HEK293 (cell line): ENCODE measurements around the gene PCBP3.
A peak's percentile ranks its signal among the peaks of the same experiment; 100 is the strongest.
"Not testable (repeated sequence)": the region's sequence is repeated elsewhere in the genome, so short reads cannot be mapped to it uniquely, and the experiment has no call there.

Experiments
- CTCF ChIA-PET: fragments of 350-600 bp; formaldehyde crosslinking; extraction: SDS; loops from one replicate; lab custom pipeline; 2021; ENCODE audit warnings: antibody characterized with exemption; lab: Yijun Ruan, JAX
- POLR2A ChIA-PET: fragments of 300-600 bp; formaldehyde crosslinking; extraction: SDS; loops from one replicate; lab custom pipeline; 2020; ENCODE audit warnings: antibody characterized with exemption, inconsistent platforms; lab: Yijun Ruan, JAX
- H3K27ac ChIP-seq: fragments of 200-500 bp; sonication (Bioruptor generic); 2 replicates; pipeline ENCODE4 v1.5.1; 2014; ENCODE audit warnings: low read depth, low read length, control low read depth, inconsistent platforms; ENCODE audit errors: extremely low read depth
- H3K36me3 ChIP-seq, 2 experiments: fragments of 200-500 bp in 1 of 2; sonication (Bioruptor generic) in 1 of 2; 1 replicate in 1 of 2; 2 replicates in 1 of 2; pipeline ENCODE4 v1.5.1; 2014 to 2017; ENCODE audit warnings: inconsistent platforms in 2 of 2, low read length in 2 of 2; ENCODE audit not compliant: control insufficient read depth in 2 of 2, insufficient read depth in 1 of 2
- H3K4me1 ChIP-seq: fragments of 200-500 bp; sonication (Bioruptor generic); 2 replicates; pipeline ENCODE4 v1.5.1; 2014; ENCODE audit warnings: mild to moderate bottlenecking, low read length, inconsistent platforms; ENCODE audit not compliant: control insufficient read depth, insufficient read depth
- H3K4me3 ChIP-seq: 2 replicates; pipeline ENCODE4 v1.5.1; 2011; ENCODE audit warnings: low read depth, mild to moderate bottlenecking, control low read depth, low read length, moderate library complexity
- H3K9me3 ChIP-seq: fragments of 200-500 bp; sonication (Bioruptor generic); 2 replicates; pipeline ENCODE4 v1.5.1; 2014; ENCODE audit warnings: low read depth, low read length, inconsistent platforms; ENCODE audit not compliant: control insufficient read depth, insufficient read depth
- BCL11B ChIP-seq: fragments of 450-650 bp; formaldehyde crosslinking; IDR thresholded peaks from 2 replicates; pipeline ENCODE4 v1.5.1; 2016; ENCODE audit warnings: low read depth, missing biosample characterization, missing genetic modification characterization
- EGR2 ChIP-seq: fragments of 450-650 bp; formaldehyde crosslinking; IDR thresholded peaks from 2 replicates; pipeline ENCODE4 v1.5.1; 2016; ENCODE audit warnings: low read depth, missing biosample characterization, missing genetic modification characterization
- KLF7 ChIP-seq: fragments of 450-650 bp; formaldehyde crosslinking; IDR thresholded peaks from 2 replicates; pipeline ENCODE4 v1.5.1; 2016; ENCODE audit warnings: missing biosample characterization, missing genetic modification characterization, borderline replicate concordance
- SCRT1 ChIP-seq: fragments of 450-650 bp; formaldehyde crosslinking; IDR thresholded peaks from 2 replicates; pipeline ENCODE4 v1.5.1; 2016; ENCODE audit warnings: missing biosample characterization, missing genetic modification characterization, borderline replicate concordance
- TCF7L2 ChIP-seq: IDR thresholded peaks from 2 replicates; pipeline ENCODE4 v1.6.1; 2011; ENCODE audit warnings: low read depth, mild to moderate bottlenecking, inconsistent platforms, low read length, moderate library complexity, borderline replicate concordance
- ZFHX2 ChIP-seq: fragments of 450-650 bp; formaldehyde crosslinking; conservative IDR thresholded peaks from 2 replicates; pipeline ENCODE4 v1.5.1; 2016; ENCODE audit warnings: missing biosample characterization, missing genetic modification characterization
- ZNF140 ChIP-seq: fragments of 450-650 bp; formaldehyde crosslinking; IDR thresholded peaks from 2 replicates; pipeline ENCODE4 v1.5.1; 2016; ENCODE audit warnings: missing biosample characterization, missing genetic modification characterization
- ZNF175 ChIP-seq: fragments of 450-650 bp; formaldehyde crosslinking; IDR thresholded peaks from 2 replicates; pipeline ENCODE4 v1.5.1; 2016; ENCODE audit warnings: missing biosample characterization, missing genetic modification characterization
- ZNF223 ChIP-seq: fragments of 450-650 bp; formaldehyde crosslinking; IDR thresholded peaks from 2 replicates; pipeline ENCODE4 v1.5.1; 2016; ENCODE audit warnings: missing biosample characterization, missing genetic modification characterization
- ZNF324 ChIP-seq: fragments of 450-650 bp; formaldehyde crosslinking; IDR thresholded peaks from 2 replicates; pipeline ENCODE4 v1.5.1; 2016; ENCODE audit warnings: missing biosample characterization, missing genetic modification characterization
- ZNF423 ChIP-seq: fragments of 450-650 bp; formaldehyde crosslinking; IDR thresholded peaks from 2 replicates; pipeline ENCODE4 v1.5.1; 2016; ENCODE audit warnings: missing biosample characterization, missing genetic modification characterization
- ZNF610 ChIP-seq: fragments of 450-650 bp; formaldehyde crosslinking; IDR thresholded peaks from 2 replicates; pipeline ENCODE4 v1.5.1; 2016; ENCODE audit warnings: missing biosample characterization, missing genetic modification characterization, borderline replicate concordance
- ZNF677 ChIP-seq: fragments of 450-650 bp; IDR thresholded peaks from 2 replicates; pipeline ENCODE4 v1.5.0; 2018; ENCODE audit warnings: missing biosample characterization, mild to moderate bottlenecking, missing genetic modification characterization, moderate library complexity
- ZNF768 ChIP-seq: fragments of 450-650 bp; formaldehyde crosslinking; IDR thresholded peaks from 2 replicates; pipeline ENCODE4 v1.5.1; 2018; ENCODE audit warnings: missing biosample characterization, mild to moderate bottlenecking, missing genetic modification characterization
- ZNF843 ChIP-seq: fragments of 450-650 bp; formaldehyde crosslinking; IDR thresholded peaks from 2 replicates; pipeline ENCODE4 v1.5.1; 2016; ENCODE audit warnings: missing biosample characterization, missing genetic modification characterization
- TF ChIP-seq, protein P1 (sequence below): fragments of 450-650 bp; formaldehyde crosslinking; IDR thresholded peaks from 2 replicates; pipeline ENCODE4 v1.5.1; 2017; ENCODE audit warnings: missing biosample characterization, missing genetic modification characterization
- TF ChIP-seq, protein P2 (sequence below): fragments of 450-650 bp; formaldehyde crosslinking; IDR thresholded peaks from 2 replicates; pipeline ENCODE4 v1.5.1; 2017; ENCODE audit warnings: missing biosample characterization, missing genetic modification characterization
- TF ChIP-seq, protein P3 (sequence below): fragments of 450-650 bp; formaldehyde crosslinking; IDR thresholded peaks from 2 replicates; pipeline ENCODE4 v1.5.1; 2016; ENCODE audit warnings: missing biosample characterization, missing genetic modification characterization
- TF ChIP-seq, protein P4 (sequence below): fragments of 450-650 bp; formaldehyde crosslinking; IDR thresholded peaks from 2 replicates; pipeline ENCODE4 v1.5.1; 2016; ENCODE audit warnings: missing biosample characterization, missing genetic modification characterization
- TF ChIP-seq, protein P5 (sequence below): fragments of 450-650 bp; formaldehyde crosslinking; IDR thresholded peaks from 2 replicates; pipeline ENCODE4 v1.5.1; 2016; ENCODE audit warnings: missing biosample characterization, missing genetic modification characterization

PCBP3 gene

DNA sequence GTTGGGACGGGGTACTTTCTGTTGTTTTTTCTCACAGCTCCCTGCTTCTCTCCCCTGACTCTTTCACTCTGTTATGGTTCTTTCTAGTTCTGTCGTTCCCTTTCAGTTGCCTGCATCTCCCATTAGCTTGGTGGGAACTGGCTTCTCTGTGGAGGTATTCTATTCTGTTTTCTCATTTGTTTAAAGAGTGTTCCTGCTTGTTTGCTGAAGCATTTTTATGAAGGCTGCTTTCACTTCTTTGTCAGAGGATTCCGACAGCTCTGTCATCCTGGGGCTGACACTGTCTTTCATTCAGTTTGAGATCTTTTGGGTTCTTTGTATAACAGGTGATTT, 242.0 kb downstream of the PCBP3 start (continued):
- TF ChIP-seq, protein P1, sequence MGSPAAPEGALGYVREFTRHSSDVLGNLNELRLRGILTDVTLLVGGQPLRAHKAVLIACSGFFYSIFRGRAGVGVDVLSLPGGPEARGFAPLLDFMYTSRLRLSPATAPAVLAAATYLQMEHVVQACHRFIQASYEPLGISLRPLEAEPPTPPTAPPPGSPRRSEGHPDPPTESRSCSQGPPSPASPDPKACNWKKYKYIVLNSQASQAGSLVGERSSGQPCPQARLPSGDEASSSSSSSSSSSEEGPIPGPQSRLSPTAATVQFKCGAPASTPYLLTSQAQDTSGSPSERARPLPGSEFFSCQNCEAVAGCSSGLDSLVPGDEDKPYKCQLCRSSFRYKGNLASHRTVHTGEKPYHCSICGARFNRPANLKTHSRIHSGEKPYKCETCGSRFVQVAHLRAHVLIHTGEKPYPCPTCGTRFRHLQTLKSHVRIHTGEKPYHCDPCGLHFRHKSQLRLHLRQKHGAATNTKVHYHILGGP = no peak
- no peak for TF ChIP-seq ZNF768 (tag by site-specific recombination)

DNA sequence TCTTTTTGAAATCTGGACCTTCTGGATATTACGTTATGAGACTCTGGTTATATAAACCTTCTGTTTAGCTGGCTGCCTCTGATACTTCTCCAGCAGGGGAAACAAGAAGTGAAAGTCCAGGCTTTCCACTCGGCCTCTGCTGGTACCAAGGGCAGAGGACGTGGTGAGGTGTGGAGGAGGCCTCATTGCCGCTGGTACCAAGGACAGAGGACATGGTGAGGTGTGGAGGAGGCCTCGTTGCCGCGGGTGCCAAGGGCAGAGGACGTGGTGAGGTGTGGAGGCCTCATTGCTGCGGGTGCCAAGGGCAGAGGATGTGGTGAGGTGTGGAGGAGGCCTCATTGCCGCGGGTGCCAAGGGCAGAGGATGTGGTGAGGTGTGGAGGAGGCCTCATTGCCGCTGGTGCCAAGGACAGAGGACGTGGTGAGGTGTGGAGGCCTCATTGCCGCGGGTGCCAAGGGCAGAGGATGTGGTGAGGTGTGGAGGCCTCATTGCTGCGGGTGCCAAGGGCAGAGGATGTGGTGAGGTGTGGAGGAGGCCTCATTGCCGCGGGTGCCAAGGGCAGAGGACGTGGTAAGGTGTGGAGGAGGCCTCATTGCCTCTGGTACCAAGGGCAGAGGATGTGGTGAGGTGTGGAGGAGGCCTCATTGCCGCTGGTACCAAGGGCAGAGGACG, 242.5 kb downstream of the PCBP3 start:
- H3K36me3 ChIP-seq, H3K9me3 ChIP-seq, POLR2A ChIA-PET, H3K4me1 ChIP-seq, H3K4me3 ChIP-seq, H3K27ac ChIP-seq: not testable (repeated sequence)
- CTCF ChIA-PET = interaction anchor here (1.1 kb wide), 1 partner anchor 17 kb away, joined by 3 read pairs; no protein-coding TSS in a partner anchor

DNA sequence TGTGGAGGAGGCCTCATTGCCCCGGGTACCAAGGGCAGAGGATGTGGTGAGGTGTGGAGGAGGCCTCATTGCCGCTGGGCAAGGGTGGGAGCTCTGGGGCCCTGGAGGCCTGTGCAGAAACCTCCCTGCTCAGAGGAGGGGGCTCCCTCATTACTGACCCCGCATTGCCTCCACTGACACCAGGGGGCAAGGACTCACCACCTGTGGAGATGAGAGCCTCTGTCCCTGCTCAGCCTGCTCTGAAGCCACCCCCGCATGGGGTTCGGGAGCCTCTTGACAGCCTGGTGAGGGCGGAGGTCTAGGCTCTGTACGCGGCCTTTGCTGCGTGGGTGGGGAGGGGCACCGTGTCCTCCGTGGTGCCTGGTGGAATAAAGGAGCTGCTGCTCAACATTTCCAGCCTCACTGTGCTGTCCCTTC, 243.1 kb downstream of the PCBP3 start:
- TF ChIP-seq ZNF324 (tag by site-specific recombination) (no peak), EGR2 (tag by site-specific recombination) (peak; percentile 53; the same call in 1 of the 2 replicates), KLF7 (no peak), SCRT1 (tag by site-specific recombination) (no peak), ZNF223 (tag by site-specific recombination) (no peak), ZFHX2 (tag by site-specific recombination) (0 out of 2 replicates have a peak, but pooled peaks have one; percentile 23), ZNF610 (tag by site-specific recombination) (no peak), ZNF843 (no peak)
- TF ChIP-seq, protein P1 = no peak
- TF ChIP-seq, protein P2, sequence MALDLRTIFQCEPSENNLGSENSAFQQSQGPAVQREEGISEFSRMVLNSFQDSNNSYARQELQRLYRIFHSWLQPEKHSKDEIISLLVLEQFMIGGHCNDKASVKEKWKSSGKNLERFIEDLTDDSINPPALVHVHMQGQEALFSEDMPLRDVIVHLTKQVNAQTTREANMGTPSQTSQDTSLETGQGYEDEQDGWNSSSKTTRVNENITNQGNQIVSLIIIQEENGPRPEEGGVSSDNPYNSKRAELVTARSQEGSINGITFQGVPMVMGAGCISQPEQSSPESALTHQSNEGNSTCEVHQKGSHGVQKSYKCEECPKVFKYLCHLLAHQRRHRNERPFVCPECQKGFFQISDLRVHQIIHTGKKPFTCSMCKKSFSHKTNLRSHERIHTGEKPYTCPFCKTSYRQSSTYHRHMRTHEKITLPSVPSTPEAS = no peak
- TF ChIP-seq, all 188 proteins: peak for 2
- H3K36me3 ChIP-seq = no peaks in the 10 kb centered on the region
- H3K27ac ChIP-seq = no peak overlapping the region
- no peaks in the 10 kb centered on the region for H3K9me3 ChIP-seq
- no peaks in the 10 kb centered on the region for H3K4me1 ChIP-seq
- POLR2A ChIA-PET = no interaction called here
- no peak overlapping the region for H3K4me3 ChIP-seq
- CTCF ChIA-PET = interaction anchor here (1.0 kb wide), 1 partner anchor 37 kb away, joined by 4 read pairs; no protein-coding TSS in a partner anchor

DNA sequence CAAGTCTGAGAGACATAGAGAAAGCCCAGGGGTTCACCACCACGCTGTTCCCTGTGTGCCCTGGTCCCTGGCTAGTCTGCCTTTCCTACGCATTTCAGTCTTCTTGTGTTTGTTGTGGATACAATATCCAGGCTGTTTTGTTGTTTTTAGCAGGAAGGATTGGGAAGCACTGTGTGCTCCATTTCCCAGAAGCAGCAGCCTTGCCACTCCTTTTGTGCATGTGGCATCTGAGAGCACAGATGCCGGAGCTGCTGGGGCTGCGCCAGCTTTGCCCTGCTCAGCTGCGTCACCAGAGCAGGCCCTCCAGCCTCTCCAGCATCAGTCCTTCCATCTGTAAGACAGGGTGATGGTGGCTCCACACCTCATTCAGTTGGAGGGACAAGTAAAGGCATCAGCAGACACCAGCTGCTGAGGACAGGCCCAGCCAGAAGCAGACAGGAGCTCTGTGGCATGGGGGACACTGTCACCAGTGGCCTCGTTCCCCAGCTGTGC, 243.6 kb downstream of the PCBP3 start:
- CTCF ChIA-PET = interaction anchor here (1.0 kb wide), 1 partner anchor 36 kb away, joined by 4 read pairs; no protein-coding TSS in a partner anchor
- Histone ChIP-seq H3K9me3 (no peaks in the 10 kb centered on the region), H3K27ac (no peak overlapping the region), H3K36me3 (no peaks in the 10 kb centered on the region), H3K4me1 (no peaks in the 10 kb centered on the region), H3K4me3 (no peak overlapping the region)
- POLR2A ChIA-PET = no interaction called here
- TF ChIP-seq, protein P3, sequence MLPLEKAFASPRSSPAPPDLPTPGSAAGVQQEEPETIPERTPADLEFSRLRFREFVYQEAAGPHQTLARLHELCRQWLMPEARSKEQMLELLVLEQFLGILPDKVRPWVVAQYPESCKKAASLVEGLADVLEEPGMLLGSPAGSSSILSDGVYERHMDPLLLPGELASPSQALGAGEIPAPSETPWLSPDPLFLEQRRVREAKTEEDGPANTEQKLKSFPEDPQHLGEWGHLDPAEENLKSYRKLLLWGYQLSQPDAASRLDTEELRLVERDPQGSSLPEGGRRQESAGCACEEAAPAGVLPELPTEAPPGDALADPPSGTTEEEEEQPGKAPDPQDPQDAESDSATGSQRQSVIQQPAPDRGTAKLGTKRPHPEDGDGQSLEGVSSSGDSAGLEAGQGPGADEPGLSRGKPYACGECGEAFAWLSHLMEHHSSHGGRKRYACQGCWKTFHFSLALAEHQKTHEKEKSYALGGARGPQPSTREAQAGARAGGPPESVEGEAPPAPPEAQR (tag by site-specific recombination) = no peak
- no peak for TF ChIP-seq TCF7L2
- TF ChIP-seq ZNF677 (tag by site-specific recombination) = no peak
- TF ChIP-seq ZNF423 = no peak
- no peak for TF ChIP-seq ZNF140 (tag by site-specific recombination)
- no peak for TF ChIP-seq BCL11B
- TF ChIP-seq ZNF175 (tag by site-specific recombination) = no peak
- TF ChIP-seq, protein P4, sequence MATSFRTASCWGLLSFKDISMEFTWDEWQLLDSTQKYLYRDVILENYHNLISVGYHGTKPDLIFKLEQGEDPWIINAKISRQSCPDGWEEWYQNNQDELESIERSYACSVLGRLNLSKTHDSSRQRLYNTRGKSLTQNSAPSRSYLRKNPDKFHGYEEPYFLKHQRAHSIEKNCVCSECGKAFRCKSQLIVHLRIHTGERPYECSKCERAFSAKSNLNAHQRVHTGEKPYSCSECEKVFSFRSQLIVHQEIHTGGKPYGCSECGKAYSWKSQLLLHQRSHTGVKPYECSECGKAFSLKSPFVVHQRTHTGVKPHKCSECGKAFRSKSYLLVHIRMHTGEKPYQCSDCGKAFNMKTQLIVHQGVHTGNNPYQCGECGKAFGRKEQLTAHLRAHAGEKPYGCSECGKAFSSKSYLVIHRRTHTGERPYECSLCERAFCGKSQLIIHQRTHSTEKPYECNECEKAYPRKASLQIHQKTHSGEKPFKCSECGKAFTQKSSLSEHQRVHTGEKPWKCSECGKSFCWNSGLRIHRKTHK (tag by site-specific recombination) = no peak
- TF ChIP-seq, protein P5, sequence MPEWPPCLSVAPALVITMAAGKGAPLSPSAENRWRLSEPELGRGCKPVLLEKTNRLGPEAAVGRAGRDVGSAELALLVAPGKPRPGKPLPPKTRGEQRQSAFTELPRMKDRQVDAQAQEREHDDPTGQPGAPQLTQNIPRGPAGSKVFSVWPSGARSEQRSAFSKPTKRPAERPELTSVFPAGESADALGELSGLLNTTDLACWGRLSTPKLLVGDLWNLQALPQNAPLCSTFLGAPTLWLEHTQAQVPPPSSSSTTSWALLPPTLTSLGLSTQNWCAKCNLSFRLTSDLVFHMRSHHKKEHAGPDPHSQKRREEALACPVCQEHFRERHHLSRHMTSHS = no peak
